Ovary (tissue), 9 donors: ENCODE data around the gene GOLIM4. TPM values are rescaled to one million over a fixed set of nuclear protein-coding genes. Genes with fewer than 3 reads are reported as not detected.

Source experiments
- DNase-seq, 5 donors: peaks; one replicate each; pipeline ENCODE4 v3.0.0-alpha.2; 2019 to 2020
- H3K27ac ChIP-seq, 2 donors: fragments of 200-600 bp; one replicate each; pipeline versions ENCODE4 v1.5.1 to v1.8.0; 2019 to 2022
- H3K27me3 ChIP-seq: fragments of 200-600 bp; one replicate; pipeline ENCODE4 v1.8.0; 2022
- H3K36me3 ChIP-seq: fragments of 200-600 bp; sonication (generic); one replicate; pipeline ENCODE4 v1.5.1; 2019
- H3K4me1 ChIP-seq: one replicate; pipeline ENCODE4 v1.8.1; 2013; ENCODE audit warnings: mild to moderate bottlenecking, moderate library complexity; ENCODE audit not compliant: insufficient read depth
- H3K4me3 ChIP-seq: fragments of 200-600 bp; sonication (generic); one replicate; pipeline ENCODE4 v1.5.1; 2017
- H3K9me3 ChIP-seq, 2 donors: fragments of 200-600 bp in 1 of 2; sonication (generic) in 1 of 2; one replicate each; pipeline versions ENCODE4 v1.5.1 to v1.8.1; 2013 to 2019; ENCODE audit warnings: mild to moderate bottlenecking in 1 of 2, moderate library complexity in 1 of 2
- EP300 ChIP-seq: sonication (generic); formaldehyde crosslinking; IDR thresholded peaks from one replicate; pipeline ENCODE4 v1.6.1; 2017; ENCODE audit warnings: antibody characterized with exemption
- POLR2A ChIP-seq: fragments of 450-650 bp; IDR thresholded peaks from one replicate; pipeline ENCODE4 v1.6.1; 2017; ENCODE audit warnings: antibody characterized with exemption, mild to moderate bottlenecking, moderate library complexity
- WGBS, 3 donors: extraction: QIAGEN DNeasy Blood & Tissue Kit in 1 of 3; methylation state at CpG; one replicate each; pipeline versions ENCODE4 v1.1.5 to v1.1.7; 2013 to 2017; 5-methylcytosine and 5-hydroxymethylcytosine counted together
- intact Hi-C, 4 donors: fragments of 100-400 bp; cut with DNase I; formaldehyde crosslinking; loops; one replicate each; pipeline versions ENCODE4 v1.11.0 to v1.15.1; 2022 to 2023
- polyA plus RNA-seq, 2 donors: library from polyadenylated mRNA; stranded (reverse); fragments of 200-250 nt in 1 of 2; fragments of 350-450 nt in 1 of 2; fragmentation: Illumina TruSeq in 1 of 2; extraction: RNeasy Lipid Tissue Mini Kit (QIAGEN cat#74804) in 1 of 2; gene quantifications; one replicate each; pipeline ENCODE4 v1.2.3, GENCODE V29; 2013 to 2014
- total RNA-seq, 7 donors: library from RNA; depleted of rRNA in 2 of 7; stranded (reverse); fragments of >200 nt in 2 of 7; fragmentation: NEBNext Ultra II Directional in 3 of 7; extraction: Animal tissue kit (Norgen Biotek cat#: 25700) in 3 of 7; gene quantifications; one replicate each; pipeline versions ENCODE4 v1.1.0 to v1.2.4, GENCODE V29; 2016 to 2023
- TF ChIP-seq, protein P1 (sequence below), 3 donors: fragments of 450-650 bp in 2 of 3; fragments of 200-600 bp in 1 of 3; IDR thresholded peaks; one replicate each; pipeline versions ENCODE4 v1.5.1 to v1.8.0; 2016 to 2022; ENCODE audit warnings: antibody characterized with exemption in 3 of 3, mild to moderate bottlenecking in 1 of 3
- donor health status: DM: no; HTN: no; CAD: no; lungs with moderate emphysema.
- donor health status: DM: no; HTN: no; CAD: no.
- donor health status: Bipolar disorder and iron deficiency.
- donor health status: DM: yes; HTN: yes; CAD: no.
- donor health status: DM: no; HTN: no; CAD: no.
- donor health status: DM: yes; HTN: yes; CAD: no.

Gene GOLIM4
- total and polyA plus RNA-seq, 9 donors = 15.9 to 29.3 (median 24.1) TPM

DNA sequence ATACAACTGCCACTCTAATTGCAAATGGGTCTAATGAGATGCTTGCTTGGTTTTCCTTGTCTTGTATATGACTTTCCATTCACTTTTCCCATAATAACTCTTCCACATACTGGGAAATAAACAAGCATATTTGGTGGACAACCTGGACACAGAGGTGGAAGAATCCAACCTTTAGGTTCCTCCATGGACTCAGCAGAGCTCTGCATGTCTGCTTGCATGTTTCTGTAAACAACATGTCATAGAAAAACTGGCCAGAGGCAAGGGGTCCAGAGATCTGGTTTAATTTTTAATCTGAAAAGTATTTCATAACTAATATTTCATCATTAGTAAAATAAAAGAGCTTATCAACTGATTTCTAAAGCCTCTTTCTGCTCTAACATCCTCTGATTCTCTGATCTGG lies 30.2 kb downstream of the GOLIM4 start:
- Histone ChIP-seq H3K27ac (no peak overlapping the region), H3K4me1 (peaks cover 3% of the 10 kb centered on the region), H3K9me3 (no peaks in the 10 kb centered on the region), H3K36me3 (no peaks in the 10 kb centered on the region), H3K4me3 (no peak overlapping the region), H3K27me3 (no peaks in the 10 kb centered on the region)
- TF ChIP-seq POLR2A = no peak
- no peak for TF ChIP-seq EP300
- no peak for DNase-seq
- intact Hi-C loops = no loop called here

DNA sequence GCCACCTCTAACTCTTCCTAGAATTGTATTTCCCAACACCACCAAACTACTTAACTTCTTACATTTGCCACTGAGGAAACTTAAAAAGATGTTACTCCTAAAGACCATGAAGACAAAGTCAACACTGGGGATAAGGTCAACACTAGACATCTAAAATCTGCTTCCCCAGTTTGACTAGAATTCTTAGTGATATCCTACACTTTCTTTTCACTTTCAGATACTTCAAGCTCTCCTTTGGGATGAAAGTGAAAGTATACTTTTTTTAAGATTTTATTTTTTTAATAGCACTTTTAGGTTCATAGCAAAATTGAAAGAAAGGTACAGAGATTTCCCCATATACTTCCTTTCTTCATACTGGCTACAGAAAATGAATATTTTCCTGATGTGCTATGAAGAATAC lies 32.6 kb downstream of the GOLIM4 start:
- no peak for TF ChIP-seq EP300
- TF ChIP-seq, protein P1, sequence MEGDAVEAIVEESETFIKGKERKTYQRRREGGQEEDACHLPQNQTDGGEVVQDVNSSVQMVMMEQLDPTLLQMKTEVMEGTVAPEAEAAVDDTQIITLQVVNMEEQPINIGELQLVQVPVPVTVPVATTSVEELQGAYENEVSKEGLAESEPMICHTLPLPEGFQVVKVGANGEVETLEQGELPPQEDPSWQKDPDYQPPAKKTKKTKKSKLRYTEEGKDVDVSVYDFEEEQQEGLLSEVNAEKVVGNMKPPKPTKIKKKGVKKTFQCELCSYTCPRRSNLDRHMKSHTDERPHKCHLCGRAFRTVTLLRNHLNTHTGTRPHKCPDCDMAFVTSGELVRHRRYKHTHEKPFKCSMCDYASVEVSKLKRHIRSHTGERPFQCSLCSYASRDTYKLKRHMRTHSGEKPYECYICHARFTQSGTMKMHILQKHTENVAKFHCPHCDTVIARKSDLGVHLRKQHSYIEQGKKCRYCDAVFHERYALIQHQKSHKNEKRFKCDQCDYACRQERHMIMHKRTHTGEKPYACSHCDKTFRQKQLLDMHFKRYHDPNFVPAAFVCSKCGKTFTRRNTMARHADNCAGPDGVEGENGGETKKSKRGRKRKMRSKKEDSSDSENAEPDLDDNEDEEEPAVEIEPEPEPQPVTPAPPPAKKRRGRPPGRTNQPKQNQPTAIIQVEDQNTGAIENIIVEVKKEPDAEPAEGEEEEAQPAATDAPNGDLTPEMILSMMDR (IDR thresholded peaks at IDR 0.05) = no peak
- no peak for TF ChIP-seq POLR2A
- no peak for DNase-seq
- H3K9me3 ChIP-seq = no peaks in the 10 kb centered on the region
- H3K4me1 ChIP-seq = peaks cover 3% of the 10 kb centered on the region
- no peaks in the 10 kb centered on the region for H3K36me3 ChIP-seq
- no peak overlapping the region for H3K4me3 ChIP-seq
- no peaks in the 10 kb centered on the region for H3K27me3 ChIP-seq
- intact Hi-C loops = no loop called here
- no peak overlapping the region for H3K27ac ChIP-seq

DNA sequence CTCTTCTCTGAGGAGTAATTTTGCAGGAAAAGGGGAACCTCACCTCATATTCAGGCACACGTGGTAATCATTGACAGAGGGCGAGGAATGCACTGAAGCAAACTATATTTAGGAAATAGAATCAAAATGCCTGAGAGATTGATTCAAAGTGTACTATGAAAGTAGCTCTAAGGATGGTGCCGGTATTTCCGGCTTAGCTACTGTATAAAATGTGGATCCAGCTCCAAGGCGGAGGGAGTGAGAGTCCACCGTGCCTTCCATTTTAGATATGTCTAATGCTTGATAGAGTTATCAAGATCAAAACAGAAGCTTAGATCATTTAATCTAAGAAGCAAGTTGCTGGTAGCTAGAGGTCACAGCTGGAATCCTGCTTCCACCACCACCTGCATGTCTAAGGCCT lies 33.0 kb downstream of the GOLIM4 start:
- Histone ChIP-seq H3K27ac (no peak overlapping the region), H3K4me1 (peaks cover 3% of the 10 kb centered on the region), H3K36me3 (no peaks in the 10 kb centered on the region), H3K4me3 (no peak overlapping the region), H3K9me3 (no peaks in the 10 kb centered on the region), H3K27me3 (no peaks in the 10 kb centered on the region)
- DNase-seq = no peak
- TF ChIP-seq POLR2A (no peak), EP300 (no peak)
- TF ChIP-seq, protein P1 (IDR thresholded peaks at IDR 0.05) = no peak
- intact Hi-C loops = no loop called here
- WGBS, 3 donors = 86 to 92% (median 88%) methylated on average over 6 of the region's 6 CpGs

DNA sequence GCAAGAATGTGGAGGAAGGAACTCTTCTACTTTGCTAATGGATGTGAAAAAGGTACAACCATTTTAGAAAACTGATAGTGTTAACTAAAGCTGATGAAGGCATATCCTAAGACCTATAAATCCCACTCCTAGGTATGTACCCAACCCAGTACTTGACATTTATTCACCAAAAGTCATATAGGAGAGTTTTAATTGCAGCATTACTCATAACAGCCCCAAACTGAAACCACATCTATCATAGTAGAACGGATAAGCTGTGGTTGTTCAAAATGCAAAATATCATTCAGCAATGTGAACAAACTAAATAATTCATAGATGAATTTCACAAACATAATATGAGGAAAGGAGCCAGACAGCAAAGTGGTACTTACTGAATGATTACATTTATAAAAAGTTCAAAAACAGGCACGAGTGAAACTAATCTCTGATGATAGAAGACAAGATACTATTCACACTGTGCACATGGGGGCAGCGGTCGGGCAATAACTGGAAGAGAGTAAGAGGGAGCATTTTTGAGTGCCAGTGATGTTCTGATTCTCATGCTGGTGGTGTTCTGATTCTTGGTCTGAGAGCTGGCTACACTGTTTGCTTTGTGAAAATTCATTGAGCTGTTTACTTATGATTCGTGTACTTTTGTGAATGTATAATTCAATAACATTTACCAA lies 34.3 kb downstream of the GOLIM4 start:
- Histone ChIP-seq H3K4me3 (no peak overlapping the region), H3K4me1 (peaks cover 3% of the 10 kb centered on the region), H3K27ac (no peak overlapping the region), H3K36me3 (no peaks in the 10 kb centered on the region), H3K9me3 (no peaks in the 10 kb centered on the region), H3K27me3 (no peaks in the 10 kb centered on the region)
- 84 to 86% (median 85%) methylated on average over 5 of the region's 5 CpGs for WGBS, 3 donors
- intact Hi-C loops = no loop called here
- DNase-seq = no peak
- TF ChIP-seq POLR2A (no peak), EP300 (no peak)
- TF ChIP-seq, protein P1 (IDR thresholded peaks at IDR 0.05) = no peak

DNA sequence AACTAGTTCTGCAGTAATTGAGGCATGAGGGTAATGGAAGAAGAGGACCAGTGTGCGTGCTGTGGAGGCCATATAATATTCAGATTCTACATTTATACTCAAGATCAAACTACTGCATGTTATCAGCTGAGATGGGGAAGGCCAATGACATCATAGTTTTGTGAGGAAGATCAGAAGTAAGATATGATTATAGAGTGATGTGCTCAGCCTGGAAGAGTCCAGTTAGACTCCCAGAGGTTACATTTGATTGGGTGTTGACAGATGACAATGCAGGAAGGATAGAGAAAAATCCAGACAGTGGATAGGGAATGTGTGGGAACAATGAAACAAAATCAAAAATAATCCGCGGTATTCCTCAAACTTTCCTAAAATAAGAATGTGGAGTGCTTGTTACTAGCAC lies 35.4 kb downstream of the GOLIM4 start:
- DNase-seq = no peak
- H3K27me3 ChIP-seq = no peaks in the 10 kb centered on the region
- no peaks in the 10 kb centered on the region for H3K36me3 ChIP-seq
- intact Hi-C loops = no loop called here
- WGBS, 3 donors = 93 to 96% (median 94%) methylated on average over 3 of the region's 3 CpGs
- no peaks in the 10 kb centered on the region for H3K4me1 ChIP-seq
- no peak overlapping the region for H3K27ac ChIP-seq
- TF ChIP-seq, protein P1 (IDR thresholded peaks at IDR 0.05) = no peak
- TF ChIP-seq EP300 = no peak
- no peaks in the 10 kb centered on the region for H3K9me3 ChIP-seq
- H3K4me3 ChIP-seq = no peak overlapping the region
